Neural progenitor cell (in vitro differentiated cells): ENCODE data around the gene KIF26B. TPM values are rescaled to one million over a fixed set of nuclear protein-coding genes. Genes with fewer than 3 reads are reported as not detected.

ENCODE experiments used
- DNase-seq: peaks from one replicate; pipeline ENCODE4 v3.0.0-alpha.2; 2016; ENCODE audit warnings: low spot score
- H2AFZ ChIP-seq: fragments of 200-600 bp; sonication (generic); replicated peaks from 2 replicates; pipeline ENCODE4 v1.6.1; 2016; ENCODE audit warnings: antibody characterized with exemption
- H3F3A ChIP-seq: fragments of 200-600 bp; sonication (generic); 2 replicates; pipeline ENCODE4 v1.6.1; 2016; ENCODE audit warnings: antibody characterized with exemption, low read depth
- H3K27ac ChIP-seq: fragments of 200-600 bp; sonication (generic); 2 replicates; pipeline ENCODE4 v1.5.1; 2016; ENCODE audit warnings: mild to moderate bottlenecking
- H3K27me3 ChIP-seq: fragments of 200-600 bp; sonication (generic); 2 replicates; pipeline ENCODE4 v1.6.1; 2016; ENCODE audit warnings: mild to moderate bottlenecking, moderate library complexity
- H3K36me3 ChIP-seq: fragments of 200-600 bp; sonication (generic); 2 replicates; pipeline ENCODE4 v1.5.1; 2016
- H3K4me1 ChIP-seq: fragments of 200-600 bp; sonication (generic); 2 replicates; pipeline ENCODE4 v1.6.1; 2016; ENCODE audit warnings: mixed run types
- H3K4me2 ChIP-seq: fragments of 200-600 bp; sonication (generic); 2 replicates; pipeline ENCODE4 v1.6.1; 2016
- H3K4me3 ChIP-seq: fragments of 200-600 bp; sonication (generic); 2 replicates; pipeline ENCODE4 v1.5.1; 2016
- H3K79me2 ChIP-seq: fragments of 200-600 bp; sonication (generic); 2 replicates; pipeline ENCODE4 v1.6.1; 2016; ENCODE audit warnings: low read depth
- H3K9ac ChIP-seq: fragments of 200-600 bp; sonication (generic); 2 replicates; pipeline ENCODE4 v1.6.1; 2016
- H3K9me3 ChIP-seq: fragments of 200-600 bp; sonication (generic); 2 replicates; pipeline ENCODE4 v1.5.1; 2016; ENCODE audit warnings: low read depth
- H4K20me1 ChIP-seq: fragments of 200-600 bp; sonication (generic); 2 replicates; pipeline ENCODE4 v1.6.1; 2016; ENCODE audit warnings: low read depth
- H3K27ac Mint-ChIP-seq: 3 replicates; pipeline ENCODE4 v1.8.0; 2021; ENCODE audit warnings: mixed read lengths
- H3K27me3 Mint-ChIP-seq: 2 replicates; pipeline ENCODE4 v1.8.0; 2022; ENCODE audit warnings: low read depth, mild to moderate bottlenecking, inconsistent platforms, moderate library complexity, mixed read lengths; ENCODE audit not compliant: insufficient read depth
- H3K36me3 Mint-ChIP-seq: 3 replicates; pipeline ENCODE4 v1.8.0; 2021; ENCODE audit warnings: mixed read lengths
- H3K4me1 Mint-ChIP-seq: 3 replicates; pipeline ENCODE4 v1.8.0; 2021; ENCODE audit warnings: mixed read lengths
- H3K4me3 Mint-ChIP-seq: 3 replicates; pipeline ENCODE4 v1.8.0; 2021; ENCODE audit warnings: mild to moderate bottlenecking, moderate library complexity, mixed read lengths
- H3K9me3 Mint-ChIP-seq: 3 replicates; pipeline ENCODE4 v1.8.0; 2020; ENCODE audit warnings: mixed read lengths
- CTCF ChIP-seq: fragments of 200-600 bp; sonication (generic); IDR thresholded peaks from 2 replicates; pipeline ENCODE4 v1.5.1; 2017; ENCODE audit warnings: antibody characterized with exemption, mild to moderate bottlenecking
- EZH2 ChIP-seq: fragments of 200-600 bp; sonication (generic); IDR thresholded peaks from 2 replicates; pipeline ENCODE4 v1.6.1; 2017; ENCODE audit warnings: antibody characterized with exemption, mild to moderate bottlenecking, moderate library complexity
- EZH2phosphoT487 ChIP-seq: fragments of 200-600 bp; sonication (generic); IDR thresholded peaks from 2 replicates; pipeline ENCODE4 v1.6.1; 2017; ENCODE audit warnings: antibody characterized with exemption
- total RNA-seq: library from RNA; depleted of rRNA; stranded (reverse); fragments of >200 nt; gene quantifications from 2 replicates; pipeline ENCODE4 v1.2.3, GENCODE V29; 2015; ENCODE audit warnings: low replicate concordance

The KIF26B gene
- total RNA-seq, 1 donor from 2014 or later = 0.47 TPM

GRCh38 chr1:245510144-245510543 is 355.4 kb downstream of the KIF26B start:
- peaks cover 5% of the 10 kb centered on the region for H3F3A ChIP-seq
- H4K20me1 ChIP-seq = no peaks in the 10 kb centered on the region
- Mint-ChIP-seq H3K9me3 (no peaks in the 10 kb centered on the region), H3K27me3 (peaks cover 3% of the 10 kb centered on the region), H3K4me1 (peaks cover 24% of the 10 kb centered on the region), H3K4me3 (no peak overlapping the region), H3K27ac (peak overlapping the region; percentile 91), H3K36me3 (no peaks in the 10 kb centered on the region)
- no peak overlapping the region for H3K27ac ChIP-seq
- H3K27me3 ChIP-seq = no peaks in the 10 kb centered on the region
- H3K4me1 ChIP-seq = peaks cover 18% of the 10 kb centered on the region
- no peak overlapping the region for H3K4me3 ChIP-seq
- H3K9me3 ChIP-seq = no peaks in the 10 kb centered on the region
- no peak overlapping the region for H3K9ac ChIP-seq
- no peak for DNase-seq
- no peak overlapping the region for H3K4me2 ChIP-seq
- no peaks in the 10 kb centered on the region for H3K79me2 ChIP-seq
- H3K36me3 ChIP-seq = no peaks in the 10 kb centered on the region
- H2AFZ ChIP-seq = peak overlapping the region; percentile 80
- TF ChIP-seq EZH2phosphoT487 (no peak), CTCF (no peak), EZH2 (no peak)

- Histone ChIP-seq H3K27ac (no peak overlapping the region), H2AFZ (peak overlapping the region; percentile 10), H3K36me3 (no peaks in the 10 kb centered on the region), H3K4me1 (peaks cover 18% of the 10 kb centered on the region), H3K4me2 (peak overlapping the region; percentile 10), H3K9ac (no peak overlapping the region), H3K79me2 (no peaks in the 10 kb centered on the region), H3F3A (peaks cover 5% of the 10 kb centered on the region), H3K9me3 (no peaks in the 10 kb centered on the region), H4K20me1 (no peaks in the 10 kb centered on the region), H3K4me3 (no peak overlapping the region), H3K27me3 (no peaks in the 10 kb centered on the region)
- Mint-ChIP-seq H3K9me3 (no peaks in the 10 kb centered on the region), H3K36me3 (no peaks in the 10 kb centered on the region), H3K27ac (no peak overlapping the region), H3K4me3 (no peak overlapping the region), H3K4me1 (peaks cover 26% of the 10 kb centered on the region), H3K27me3 (peaks cover 5% of the 10 kb centered on the region)
- no peak for DNase-seq
- TF ChIP-seq EZH2phosphoT487 (no peak), EZH2 (no peak), CTCF (no peak)
Measured at GRCh38 chr1:245512181-245512888, 357.6 kb downstream of the KIF26B start.

- Mint-ChIP-seq H3K4me1 (peaks cover 26% of the 10 kb centered on the region), H3K9me3 (no peaks in the 10 kb centered on the region), H3K4me3 (no peak overlapping the region), H3K27me3 (peaks cover 5% of the 10 kb centered on the region), H3K27ac (no peak overlapping the region), H3K36me3 (peaks cover 1% of the 10 kb centered on the region)
- TF ChIP-seq CTCF (peak; percentile 42), EZH2 (no peak)
- H3K79me2 ChIP-seq = no peaks in the 10 kb centered on the region
- no peak overlapping the region for H3K9ac ChIP-seq
- H3K27ac ChIP-seq = no peak overlapping the region
- no peak overlapping the region for H3K4me3 ChIP-seq
- peak overlapping the region; percentile 10 for H3K4me2 ChIP-seq
- H3K4me1 ChIP-seq = peaks cover 18% of the 10 kb centered on the region
- no peaks in the 10 kb centered on the region for H3K36me3 ChIP-seq
- no peaks in the 10 kb centered on the region for H4K20me1 ChIP-seq
- peak overlapping the region; percentile 72 for H2AFZ ChIP-seq
- peak; percentile 44 for DNase-seq
- H3F3A ChIP-seq = peaks cover 5% of the 10 kb centered on the region
- no peaks in the 10 kb centered on the region for H3K9me3 ChIP-seq
- H3K27me3 ChIP-seq = no peaks in the 10 kb centered on the region
Measured at GRCh38 chr1:245512980-245513578, 358.3 kb downstream of the KIF26B start.
